GM19099 (cell line): ENCODE measurements around the gene FYCO1.

Experiments used
- POLR2A ChIP-seq: IDR thresholded peaks from 3 replicates; pipeline ENCODE4 v1.6.1; 2011; ENCODE audit warnings: low read depth; ENCODE audit not compliant: insufficient read length; ENCODE audit errors: extremely low read depth

FYCO1 gene

DNA sequence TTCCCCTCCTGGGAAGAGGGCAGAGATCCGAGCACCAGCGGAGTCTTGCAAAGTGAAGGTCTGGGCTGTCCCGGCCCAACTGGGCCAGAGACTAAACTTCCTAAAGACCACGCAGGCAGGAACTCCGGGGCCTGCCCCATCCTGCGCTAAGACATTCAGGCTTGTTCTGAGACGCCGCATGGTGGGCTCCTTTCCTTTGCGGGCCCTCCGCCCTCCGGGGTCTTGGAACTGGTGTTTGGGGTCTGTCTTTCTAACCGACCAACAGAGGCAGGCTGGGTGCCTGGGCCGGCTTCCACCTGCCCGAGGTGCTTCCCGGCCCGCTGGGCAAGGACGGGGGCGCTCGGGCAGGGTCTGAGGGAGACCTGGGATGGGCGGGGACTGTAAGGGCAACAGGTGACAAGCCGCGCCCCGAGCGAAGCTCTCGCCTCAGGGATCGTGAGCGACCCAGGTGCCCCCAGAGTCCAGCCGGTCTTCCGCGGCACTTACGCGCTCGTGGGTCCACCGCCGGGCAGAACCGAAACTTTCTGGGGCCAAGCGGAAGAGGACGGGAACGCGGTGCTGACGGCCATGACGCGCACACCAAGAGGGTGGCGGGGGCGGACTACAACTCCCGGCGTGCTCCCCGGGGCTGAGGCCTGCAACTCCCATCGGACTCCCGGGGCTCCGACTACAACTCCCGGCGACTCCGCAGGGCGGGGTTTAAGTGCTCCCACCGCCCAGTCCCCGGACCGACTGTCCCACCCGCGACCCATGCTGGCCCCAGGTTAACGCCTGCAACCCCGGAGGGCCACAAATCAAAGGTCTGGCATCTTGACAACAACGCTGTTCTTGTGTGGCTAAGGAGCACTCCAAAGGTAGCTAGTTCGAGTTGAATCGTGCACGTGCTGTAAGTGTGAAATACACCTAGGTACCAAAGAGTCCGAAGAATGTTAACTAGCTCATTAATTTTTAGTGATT lies at the start of gene FYCO1:
TSS of gene FYCO1 (minus strand) at position 589 of the 957 bp plus-strand sequence. CDS start 10,914 bp downstream, outside the sequence.
- TF ChIP-seq POLR2A = peak; percentile 68

DNA sequence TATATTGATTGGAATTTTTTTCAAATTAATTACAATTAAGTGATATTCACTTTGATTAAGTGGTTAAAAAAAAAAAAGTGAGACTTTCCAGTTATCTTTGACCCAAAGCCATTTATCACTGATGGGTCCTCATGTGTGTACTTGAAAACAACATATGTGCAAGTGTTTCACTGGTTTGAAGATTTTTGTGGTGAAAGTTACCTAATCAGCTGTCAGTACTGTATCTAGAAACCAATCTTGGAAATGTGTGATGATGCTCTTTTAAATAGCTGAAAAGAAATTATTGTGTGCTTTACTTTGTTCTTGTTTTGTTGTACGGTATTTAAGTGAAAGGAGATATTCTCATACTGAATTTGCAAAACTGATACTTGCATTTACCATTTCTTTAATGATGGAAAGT lies 43.3 kb upstream of the FYCO1 start:
- no peak for TF ChIP-seq POLR2A

DNA sequence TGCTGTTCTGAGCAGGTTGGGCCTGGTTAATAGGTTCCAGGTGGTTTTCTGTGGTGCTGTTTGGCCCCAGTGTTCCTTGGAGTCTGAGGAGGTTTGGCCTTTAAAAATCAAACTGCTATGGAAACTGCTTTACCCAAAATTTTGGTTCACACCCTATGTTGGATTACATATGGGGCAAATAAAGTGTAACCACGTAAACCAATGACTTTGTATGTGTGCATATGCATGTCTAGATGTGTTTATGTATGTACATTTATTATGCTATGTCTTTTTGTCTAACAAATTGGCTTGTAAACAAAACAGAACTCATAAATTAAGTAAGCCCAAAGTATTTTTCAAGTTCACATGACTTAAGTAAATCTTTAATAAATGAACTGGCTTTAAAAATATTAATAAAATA lies 40.6 kb upstream of the FYCO1 start:
- no peak for TF ChIP-seq POLR2A

DNA sequence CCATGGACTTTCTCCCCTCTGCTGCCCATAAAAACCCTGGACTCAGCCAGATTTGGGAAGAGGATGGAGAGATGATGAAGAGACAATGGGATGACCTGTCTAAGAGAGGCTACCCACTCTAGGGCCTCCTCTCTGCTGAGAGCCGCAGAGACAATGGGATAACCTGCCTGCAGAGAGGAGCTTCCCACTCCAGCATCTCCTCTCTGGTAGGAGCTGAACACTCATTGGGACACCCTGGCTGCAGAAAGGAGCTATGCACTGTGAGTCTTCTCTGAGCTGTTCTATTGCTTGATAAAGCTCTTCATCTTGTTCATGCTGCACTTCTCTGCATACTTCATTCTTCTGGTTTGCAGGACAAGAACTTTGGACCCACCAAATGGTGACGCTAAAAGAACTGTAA lies 36.1 kb upstream of the FYCO1 start:
- TF ChIP-seq POLR2A = no peak

DNA sequence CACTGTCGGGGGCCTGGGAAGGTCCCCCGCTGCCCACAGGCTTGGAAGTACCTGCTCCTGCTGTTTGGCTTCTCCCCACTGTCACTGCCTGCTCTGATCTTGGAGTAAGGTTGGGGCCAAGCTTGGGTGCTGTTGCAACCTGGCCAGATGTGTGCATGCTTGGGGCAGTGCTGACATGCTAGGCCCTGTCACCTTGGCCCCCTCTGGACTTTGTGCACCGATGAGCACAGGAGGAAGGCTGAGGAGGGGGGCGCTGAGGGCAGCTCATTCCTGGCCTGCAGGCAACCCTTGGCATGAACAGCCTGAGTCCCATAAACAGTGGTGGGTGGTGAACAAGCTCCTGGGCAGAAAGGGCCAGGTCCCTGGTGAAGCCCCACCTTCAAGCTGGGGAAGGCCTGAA lies 35.6 kb upstream of the FYCO1 start:
- TF ChIP-seq POLR2A = no peak

DNA sequence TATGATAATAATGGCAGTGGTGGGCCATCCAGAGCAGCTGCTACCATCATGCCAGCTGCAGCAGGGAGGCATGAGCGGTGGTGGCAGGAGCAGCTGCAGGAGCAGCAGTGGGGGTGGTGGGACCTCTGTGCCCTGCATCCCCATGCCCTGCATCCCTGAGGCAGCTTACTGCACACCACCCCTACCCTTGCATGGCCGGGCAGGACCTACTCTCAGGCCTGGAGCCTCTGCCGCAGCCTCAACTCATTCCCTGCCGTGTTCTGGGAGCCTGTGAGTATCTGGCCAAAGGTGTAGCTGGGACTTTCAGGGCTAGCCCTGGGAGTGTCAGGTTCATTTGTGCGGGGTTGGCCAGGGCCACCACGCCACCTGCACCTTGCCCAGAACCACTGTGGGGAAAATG lies 35.0 kb upstream of the FYCO1 start:
- TF ChIP-seq POLR2A = no peak

DNA sequence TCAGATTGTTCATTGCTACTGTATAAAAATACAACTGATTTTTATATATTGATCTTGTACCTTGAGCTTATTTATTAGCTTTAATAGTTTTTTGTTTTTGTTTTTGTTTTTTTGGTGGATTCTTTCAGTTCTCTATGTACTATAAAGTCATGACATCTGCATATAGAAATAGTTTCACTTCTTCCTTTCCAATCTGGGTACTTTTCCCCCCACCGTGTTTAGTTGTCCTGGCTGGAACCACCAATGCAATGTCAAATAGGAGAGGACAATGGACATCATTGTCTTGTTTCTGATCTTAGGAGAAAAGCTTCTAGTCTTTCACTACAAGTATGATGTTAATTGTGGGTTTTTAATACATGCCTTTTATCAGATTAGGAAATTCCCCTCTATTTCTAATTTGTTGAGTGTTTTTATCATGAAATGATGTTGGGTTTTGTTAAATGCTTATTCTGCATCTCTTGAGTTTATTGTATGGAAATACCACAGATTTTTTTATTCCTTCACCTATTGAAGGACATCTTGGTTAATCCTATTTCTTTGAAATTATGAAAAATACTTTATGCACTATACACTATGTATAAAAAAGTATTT lies 34.4 kb upstream of the FYCO1 start:
- TF ChIP-seq POLR2A = no peak

DNA sequence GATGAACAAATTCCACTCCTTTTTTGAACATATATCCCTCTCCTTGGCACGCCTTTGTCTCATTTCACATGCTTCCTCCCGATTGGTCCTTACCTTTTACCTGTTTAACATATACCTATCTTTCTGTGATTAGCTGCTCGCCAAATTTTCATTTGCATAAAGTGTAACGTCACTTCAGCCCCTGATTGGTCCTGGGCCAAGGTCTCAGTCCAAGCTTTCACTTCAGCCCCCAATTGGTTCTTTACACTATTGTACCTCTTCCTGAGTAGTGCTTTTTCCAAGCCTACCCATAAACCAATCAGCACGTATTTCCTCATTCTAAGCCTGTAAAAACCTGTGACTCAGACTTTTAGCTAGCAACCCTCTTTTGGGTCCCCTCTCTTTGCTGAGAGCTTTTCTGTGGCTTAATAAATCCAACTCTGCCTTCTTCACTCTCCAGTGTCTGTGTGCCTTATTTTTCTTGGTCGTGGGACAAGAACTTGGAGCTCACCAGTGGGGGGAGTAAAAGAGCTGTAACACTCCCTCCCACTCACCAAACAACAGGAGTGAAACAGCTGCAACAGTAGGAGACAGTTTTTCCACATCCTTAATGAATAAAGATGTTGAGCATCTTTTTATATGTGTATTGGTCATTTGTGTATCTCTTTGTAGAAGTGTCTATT lies 32.2 kb upstream of the FYCO1 start:
- no peak for TF ChIP-seq POLR2A

DNA sequence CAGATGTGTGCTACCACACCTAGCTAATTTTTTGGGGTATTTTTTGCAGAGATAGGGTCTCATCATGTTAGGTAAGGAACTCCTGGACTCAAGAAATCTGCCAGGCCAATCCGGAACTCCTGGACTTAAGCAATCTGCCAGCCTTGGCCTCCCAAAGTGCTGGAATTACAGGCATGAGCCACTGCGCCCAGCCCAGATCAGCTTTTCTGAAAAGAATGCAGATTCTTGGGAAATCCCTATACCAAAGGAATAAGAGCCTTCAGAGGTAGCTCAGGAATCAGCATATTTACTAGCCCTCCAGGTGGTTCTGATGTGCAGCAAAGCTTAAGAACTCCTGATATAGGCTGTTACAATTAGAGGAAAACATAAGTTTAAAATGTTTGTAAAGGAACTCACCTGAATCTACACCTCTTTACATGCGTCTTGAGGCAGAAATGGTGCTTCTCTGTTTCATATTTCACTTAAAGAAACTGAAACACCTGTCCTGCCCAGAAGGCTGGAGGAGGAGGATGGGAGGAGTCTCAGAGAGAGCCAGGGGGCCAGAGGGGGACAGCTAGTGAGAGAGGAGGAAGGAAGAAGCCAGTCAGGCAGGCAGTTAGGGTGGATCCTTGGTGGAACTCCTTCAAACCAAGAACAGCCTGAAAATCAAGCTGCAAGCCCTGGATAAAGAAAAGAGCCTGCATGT lies 31.5 kb upstream of the FYCO1 start, which contains the start of gene XCR1:
TSS of gene XCR1 (minus strand) at position 463 of the 685 bp plus-strand sequence. CDS start 5,536 bp downstream, outside the sequence.
- TF ChIP-seq POLR2A = no peak

DNA sequence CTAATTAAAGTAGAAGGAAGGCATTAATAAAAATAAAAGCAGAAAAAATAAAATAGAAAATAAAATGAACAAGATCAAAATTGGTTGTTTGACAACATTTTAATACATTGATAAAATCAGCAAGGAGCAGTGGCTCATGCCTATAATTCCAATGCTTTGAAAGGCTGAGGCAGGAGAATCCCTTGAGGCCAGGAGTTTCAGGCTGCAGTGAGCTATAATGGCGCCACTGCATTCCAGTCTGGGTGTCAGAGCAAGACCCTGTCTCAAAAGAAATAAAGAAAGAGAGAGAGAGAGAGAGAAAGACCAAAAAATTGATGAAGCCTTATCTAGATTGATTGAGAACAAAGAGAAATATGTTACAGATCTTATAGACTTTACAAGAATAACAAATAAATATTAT lies 29.5 kb upstream of the FYCO1 start:
- no peak for TF ChIP-seq POLR2A

DNA sequence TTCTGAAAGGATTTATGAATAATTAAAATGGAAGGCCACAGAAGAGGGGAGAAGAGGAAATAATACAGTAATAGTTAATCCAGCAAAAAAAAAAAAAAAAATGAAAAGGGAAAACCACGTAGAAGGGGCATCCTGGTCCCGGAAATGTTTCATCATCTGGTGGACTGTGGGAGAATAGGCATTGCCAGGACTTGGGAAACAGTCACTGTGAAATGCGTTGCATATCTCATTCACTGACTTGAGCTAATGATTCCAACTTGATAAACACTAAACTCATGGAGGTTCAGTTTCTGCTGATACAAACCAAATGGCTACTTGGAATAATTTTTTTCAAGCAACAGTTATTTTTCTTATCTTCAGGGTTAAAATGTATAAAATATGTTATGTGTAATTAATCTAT lies 28.5 kb upstream of the FYCO1 start:
- no peak for TF ChIP-seq POLR2A

DNA sequence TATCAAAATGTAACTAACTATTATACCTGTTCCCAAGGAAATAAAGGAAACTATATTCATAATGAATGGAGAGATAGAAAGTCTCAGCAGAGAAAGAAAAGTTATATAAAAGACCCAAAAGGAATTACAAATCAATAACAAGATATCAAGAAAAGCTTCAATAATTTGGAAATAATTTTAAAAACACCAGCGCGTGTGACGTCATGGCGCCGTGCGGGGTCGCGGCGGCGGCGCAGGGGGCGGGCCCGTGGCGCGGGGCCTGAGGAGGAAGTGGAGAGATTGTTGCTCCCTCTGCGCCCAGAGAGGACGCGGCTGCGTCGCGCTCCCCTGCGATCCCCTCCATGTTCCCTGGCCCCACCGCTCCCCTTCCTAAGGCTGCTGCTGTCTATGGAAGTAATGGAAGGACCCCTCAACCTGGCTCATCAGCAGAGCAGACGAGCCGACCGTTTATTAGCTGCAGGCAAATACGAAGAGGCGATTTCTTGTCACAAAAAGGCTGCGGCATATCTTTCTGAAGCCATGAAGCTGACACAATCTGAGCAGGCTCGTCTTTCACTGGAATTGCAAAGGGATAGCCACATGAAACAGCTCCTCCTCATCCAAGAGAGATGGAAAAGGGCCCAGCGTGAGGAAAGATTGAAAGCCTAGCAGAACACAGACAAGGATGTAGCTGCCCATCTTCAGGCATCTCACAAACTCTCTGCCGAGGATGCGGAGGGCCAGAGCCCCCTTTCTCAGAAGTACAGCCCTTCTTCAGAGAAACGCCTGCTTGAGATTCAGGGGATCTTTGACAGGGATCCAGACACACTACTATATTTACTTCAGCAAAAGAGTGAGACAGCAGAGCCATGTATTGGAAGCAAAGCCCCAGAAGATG lies 27.5 kb upstream of the FYCO1 start:
- TF ChIP-seq POLR2A = no peak

DNA sequence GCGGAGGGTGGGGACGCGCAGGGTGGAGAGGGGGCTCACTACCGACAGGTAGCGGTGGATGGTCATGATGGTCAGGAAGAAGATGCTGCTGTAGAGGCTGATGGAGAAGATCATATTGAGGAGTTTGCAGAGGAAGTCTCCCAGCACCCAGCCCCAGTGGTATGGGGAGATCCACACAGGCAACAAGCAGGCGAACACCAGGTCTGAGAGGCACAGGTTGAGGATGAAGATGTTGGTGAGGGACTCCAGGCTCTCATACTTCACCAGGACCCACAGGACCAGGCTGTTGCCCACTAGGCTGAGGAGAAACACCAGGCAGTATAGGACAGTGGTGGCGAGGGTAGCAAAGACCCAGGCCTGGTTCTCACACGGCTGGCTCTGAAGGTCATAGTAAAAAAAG lies 25.9 kb upstream of the FYCO1 start:
- TF ChIP-seq POLR2A = no peak

DNA sequence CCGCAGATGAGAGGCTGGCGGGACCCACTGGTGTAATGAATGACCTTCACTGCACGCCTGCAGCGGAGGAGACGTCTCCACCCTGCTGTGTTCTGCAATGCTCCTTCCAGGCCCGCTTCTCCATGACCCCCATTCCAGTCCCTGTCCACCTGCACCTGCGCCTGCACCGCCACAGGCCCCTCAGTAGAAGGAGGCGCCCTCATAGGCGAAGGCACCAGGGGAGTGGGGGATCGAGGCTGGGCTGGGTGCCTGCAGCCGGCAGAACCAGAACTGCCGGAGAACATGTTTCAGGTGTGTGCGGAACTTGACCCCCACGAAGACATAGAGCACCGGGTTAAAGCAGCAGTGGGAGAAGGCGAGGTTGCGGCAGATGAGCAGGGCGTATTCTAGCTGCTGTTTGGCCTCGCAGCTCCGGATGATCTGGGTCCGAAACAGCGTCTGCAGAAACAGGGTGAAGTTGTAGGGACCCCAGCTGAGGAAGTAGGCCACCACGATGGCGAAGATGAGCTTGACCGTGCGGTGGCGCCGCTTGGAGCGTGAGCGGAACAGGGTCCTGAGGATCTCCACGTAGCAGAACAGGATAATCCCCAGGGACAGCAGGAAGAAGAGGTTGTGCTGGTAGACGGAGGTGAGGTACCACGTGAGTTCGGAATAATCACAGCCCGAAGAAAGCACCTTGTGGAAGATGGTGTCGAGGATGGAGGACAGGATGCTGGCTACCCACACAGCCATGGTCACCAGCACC lies 25.3 kb upstream of the FYCO1 start:
- no peak for TF ChIP-seq POLR2A

DNA sequence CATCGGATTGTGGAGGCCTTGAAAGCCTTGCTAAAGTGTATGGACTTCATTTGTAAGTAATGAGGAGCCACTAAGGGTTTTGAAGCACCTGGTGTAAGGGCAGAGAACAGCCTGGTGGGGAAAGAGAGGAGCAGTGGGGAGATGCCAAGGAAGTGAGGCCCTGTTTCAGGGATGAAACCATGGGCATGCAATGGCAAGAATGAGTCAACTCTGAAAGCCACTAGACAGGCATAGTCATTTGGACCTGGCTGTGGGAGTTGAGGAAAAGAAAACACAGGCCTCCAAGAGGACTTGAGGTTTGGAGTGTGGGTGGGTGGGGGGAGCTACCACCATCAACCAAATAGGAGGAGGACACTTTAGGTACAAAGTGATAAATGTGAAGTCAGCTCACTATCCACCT lies 24.1 kb upstream of the FYCO1 start:
- no peak for TF ChIP-seq POLR2A
